ENCODE results near the gene BBS7. TPM values are rescaled to one million over a fixed set of nuclear protein-coding genes. Genes with fewer than 3 reads are reported as not detected.

Gene BBS7
- total and polyA plus RNA-seq, 10 of the 15 experiments (the other 5 are each of a cell fraction or from before 2014, with no cell fraction given) = 5.2 to 15.2 (median 9.0) TPM

DNA sequence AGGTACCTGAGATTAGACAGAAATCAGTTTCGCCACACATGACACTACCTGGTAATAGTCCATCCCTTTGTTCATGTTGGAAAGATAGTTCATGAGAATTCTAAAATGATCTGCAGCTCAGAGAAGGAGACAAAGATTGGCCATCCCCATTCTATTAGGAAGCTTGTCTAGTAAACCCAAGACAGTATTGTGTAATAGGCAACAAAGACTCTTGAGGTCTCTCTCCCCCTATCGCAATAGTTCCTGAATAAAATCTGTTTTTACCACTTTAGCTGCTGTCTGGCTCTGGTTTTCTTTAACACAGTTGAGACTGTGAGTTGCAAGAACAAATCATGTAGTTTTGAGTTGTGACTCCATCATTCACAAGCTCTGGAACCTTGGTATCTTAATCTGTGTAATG, 14.8 kb upstream of the BBS7 start (continued):
- no peak for TF ChIP-seq SMC3 (IDR thresholded peaks at IDR 0.05; ENCODE audit: borderline replicate concordance, low read length)
- no peak for TF ChIP-seq YBX1 (IDR thresholded peaks at IDR 0.05)
- TF ChIP-seq IRF4 (IDR thresholded peaks at IDR 0.05; ENCODE audit: low read depth, low read length) = no peak

- SMC1A ChIA-PET (ENCODE audit: uncharacterized antibody, unreplicated experiment) = no interaction called here
- H3K27ac ChIP-seq (ENCODE audit: control insufficient read depth, insufficient read depth) = no peak overlapping the region
- H4K20me1 ChIP-seq (ENCODE audit: control insufficient read depth, insufficient read depth) = no peaks in the 10 kb centered on the region
- BruUV-seq (replicated peaks) = no TSS peak
- CTCF ChIA-PET = no interaction called here
- H2AFZ ChIP-seq (ENCODE audit: control insufficient read depth, low read depth, low read length) = no peak overlapping the region
- FAIRE-seq (no peak), DNase-seq (ENCODE audit: low read depth, low spot score) (no peak), ATAC-seq (no peak)
- no peak overlapping the region for H3K4me3 ChIP-seq
- in situ Hi-C loops (cut with MboI) = no loop called here
- H3K9ac ChIP-seq (ENCODE audit: control insufficient read depth, insufficient read depth, low read length) = no peak overlapping the region
- no peak overlapping the region for H3K4me2 ChIP-seq (ENCODE audit: control insufficient read depth, insufficient read depth)
- H3K9me3 ChIP-seq (replicated peaks; ENCODE audit: control insufficient read depth, insufficient read depth, low read length) = no peaks in the 10 kb centered on the region
- RAD21 ChIA-PET (ENCODE audit: unreplicated experiment) = no interaction called here
- no peaks in the 10 kb centered on the region for H3K79me2 ChIP-seq (ENCODE audit: control insufficient read depth, insufficient read depth, low read length)
- TF ChIP-seq EP300 (IDR thresholded peaks at IDR 0.05; ENCODE audit: borderline replicate concordance in 1 of 2, control insufficient read depth in 1 of 2, low read depth in 2 of 2, low read length in 2 of 2) (no peak), SMAD1 (IDR thresholded peaks at IDR 0.05; ENCODE audit: low read depth, partially characterized antibody) (no peak), RUNX3 (IDR thresholded peaks at IDR 0.05; ENCODE audit: low read length) (no peak), STAT1 (conservative IDR thresholded peaks at IDR 0.05) (no peak), JUND (IDR thresholded peaks at IDR 0.05; ENCODE audit: low read depth, low read length) (no peak)
- H3K27me3 ChIP-seq (replicated peaks in 1 of 2; ENCODE audit: control insufficient read depth in 2 of 2, insufficient read depth in 2 of 2, low read length in 1 of 2) = no peaks in the 10 kb centered on the region; a peak in 1 of 4 replicates
- POLR2A ChIA-PET = no interaction called here
- no peaks in the 10 kb centered on the region for H3K4me1 ChIP-seq (ENCODE audit: control insufficient read depth, insufficient read depth, low read length)
- intact Hi-C loops (cut with micrococcal nuclease; ENCODE audit: unreplicated experiment) = no loop called here
- H3K36me3 ChIP-seq (ENCODE audit: control insufficient read depth in 2 of 2, insufficient read depth in 2 of 2, low read length in 1 of 2) = no peaks in the 10 kb centered on the region
- WGBS (ENCODE audit: insufficient coverage, insufficient replicate concordance, low lambda C conversion rate, missing lambda C conversion rate) = 41% methylated on average over 3 of the region's 3 CpGs
Measured at GRCh38 chr4:121881158-121881557, 10.9 kb upstream of the BBS7 start.

DNA sequence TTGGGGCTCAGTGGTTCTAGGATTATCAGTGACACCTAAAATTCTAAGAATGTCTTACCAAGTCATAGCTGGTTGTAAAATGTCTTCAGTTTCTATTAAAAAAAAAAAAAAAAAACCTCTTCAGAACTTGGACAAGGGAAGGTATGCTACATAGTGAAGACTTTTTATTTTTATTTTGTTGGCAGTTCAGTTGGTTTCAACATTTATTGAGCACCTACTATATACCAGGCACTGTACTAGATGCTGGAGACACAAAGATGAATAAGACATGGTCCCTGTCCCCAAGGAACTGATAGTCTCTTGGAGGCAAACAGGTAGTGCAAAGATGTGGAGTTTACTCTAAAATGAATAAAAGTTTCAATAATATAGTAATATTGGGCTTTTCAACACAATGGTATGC, 8.9 kb upstream of the BBS7 start:
- ATAC-seq = no peak
- ChIA-PET RAD21 (ENCODE audit: unreplicated experiment) (no interaction called here), CTCF (no interaction called here)
- no peak for TF ChIP-seq TAF1 (IDR thresholded peaks at IDR 0.05; ENCODE audit: borderline replicate concordance, low read depth, low read length)
- TF ChIP-seq NFXL1 (IDR thresholded peaks at IDR 0.05; ENCODE audit: borderline replicate concordance) = no peak
- TF ChIP-seq ATF7 (IDR thresholded peaks at IDR 0.05; ENCODE audit: low read depth) = no peak
- TF ChIP-seq, protein P1, sequence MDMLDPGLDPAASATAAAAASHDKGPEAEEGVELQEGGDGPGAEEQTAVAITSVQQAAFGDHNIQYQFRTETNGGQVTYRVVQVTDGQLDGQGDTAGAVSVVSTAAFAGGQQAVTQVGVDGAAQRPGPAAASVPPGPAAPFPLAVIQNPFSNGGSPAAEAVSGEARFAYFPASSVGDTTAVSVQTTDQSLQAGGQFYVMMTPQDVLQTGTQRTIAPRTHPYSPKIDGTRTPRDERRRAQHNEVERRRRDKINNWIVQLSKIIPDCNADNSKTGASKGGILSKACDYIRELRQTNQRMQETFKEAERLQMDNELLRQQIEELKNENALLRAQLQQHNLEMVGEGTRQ (IDR thresholded peaks at IDR 0.05; ENCODE audit: borderline replicate concordance, low read depth, low read length) = no peak
- no peak for TF ChIP-seq SIN3A (IDR thresholded peaks at IDR 0.05; ENCODE audit: low read depth, low read length)
- TF ChIP-seq RBBP5 (conservative IDR thresholded peaks at IDR 0.05) = no peak
- TF ChIP-seq TBL1XR1 (IDR thresholded peaks at IDR 0.05; ENCODE audit: low read depth, low read length) = no peak

More for the DNA sequence above, 8.9 kb upstream of the BBS7 start:
- no TSS peak for BruUV-seq (replicated peaks)
- Histone ChIP-seq H3K4me3 (no peak overlapping the region), H3K4me2 (ENCODE audit: control insufficient read depth, insufficient read depth) (no peak overlapping the region), H3K27me3 (replicated peaks in 1 of 2; ENCODE audit: control insufficient read depth in 2 of 2, insufficient read depth in 2 of 2, low read length in 1 of 2) (no peaks in the 10 kb centered on the region; a peak in 1 of 4 replicates), H3K4me1 (ENCODE audit: control insufficient read depth, insufficient read depth, low read length) (no peaks in the 10 kb centered on the region), H3K27ac (ENCODE audit: control insufficient read depth, insufficient read depth) (no peak overlapping the region), H2AFZ (ENCODE audit: control insufficient read depth, low read depth, low read length) (no peak overlapping the region), H3K9ac (ENCODE audit: control insufficient read depth, insufficient read depth, low read length) (no peak overlapping the region), H4K20me1 (ENCODE audit: control insufficient read depth, insufficient read depth) (no peaks in the 10 kb centered on the region), H3K79me2 (ENCODE audit: control insufficient read depth, insufficient read depth, low read length) (no peaks in the 10 kb centered on the region), H3K9me3 (replicated peaks; ENCODE audit: control insufficient read depth, insufficient read depth, low read length) (no peaks in the 10 kb centered on the region), H3K36me3 (ENCODE audit: control insufficient read depth in 2 of 2, insufficient read depth in 2 of 2, low read length in 1 of 2) (no peaks in the 10 kb centered on the region)
- ChIA-PET SMC1A (ENCODE audit: uncharacterized antibody, unreplicated experiment) (interaction anchor here (1.1 to 2.6 kb wide), 2 partner anchors 10 to 115 kb away, joined by 4 to 11 read pairs; partner anchors contain the start of gene BBS7), POLR2A (interaction anchor here (0.6 kb wide), 1 partner anchor 22 kb away, joined by 6 read pairs; no protein-coding TSS in a partner anchor)
- in situ Hi-C loops (cut with MboI) (no loop called here), intact Hi-C loops (cut with micrococcal nuclease; ENCODE audit: unreplicated experiment) (no loop called here)
- no peak for DNase-seq (ENCODE audit: low read depth, low spot score)
- no peak for FAIRE-seq
